NCI-H345 treated with DMSO at 0.1 percent for 48 hours (cell line): ENCODE data around the gene DYNLT1.
"Not testable (repeated sequence)": the region's sequence is repeated elsewhere in the genome, so short reads cannot be mapped to it uniquely, and the experiment has no call there.

ENCODE experiments used
- DNase-seq: peaks from one replicate; lab custom pipeline; 2025; ENCODE audit not compliant: unreplicated experiment; lab: John Stamatoyannopoulos, UW

The DYNLT1 gene

DNA sequence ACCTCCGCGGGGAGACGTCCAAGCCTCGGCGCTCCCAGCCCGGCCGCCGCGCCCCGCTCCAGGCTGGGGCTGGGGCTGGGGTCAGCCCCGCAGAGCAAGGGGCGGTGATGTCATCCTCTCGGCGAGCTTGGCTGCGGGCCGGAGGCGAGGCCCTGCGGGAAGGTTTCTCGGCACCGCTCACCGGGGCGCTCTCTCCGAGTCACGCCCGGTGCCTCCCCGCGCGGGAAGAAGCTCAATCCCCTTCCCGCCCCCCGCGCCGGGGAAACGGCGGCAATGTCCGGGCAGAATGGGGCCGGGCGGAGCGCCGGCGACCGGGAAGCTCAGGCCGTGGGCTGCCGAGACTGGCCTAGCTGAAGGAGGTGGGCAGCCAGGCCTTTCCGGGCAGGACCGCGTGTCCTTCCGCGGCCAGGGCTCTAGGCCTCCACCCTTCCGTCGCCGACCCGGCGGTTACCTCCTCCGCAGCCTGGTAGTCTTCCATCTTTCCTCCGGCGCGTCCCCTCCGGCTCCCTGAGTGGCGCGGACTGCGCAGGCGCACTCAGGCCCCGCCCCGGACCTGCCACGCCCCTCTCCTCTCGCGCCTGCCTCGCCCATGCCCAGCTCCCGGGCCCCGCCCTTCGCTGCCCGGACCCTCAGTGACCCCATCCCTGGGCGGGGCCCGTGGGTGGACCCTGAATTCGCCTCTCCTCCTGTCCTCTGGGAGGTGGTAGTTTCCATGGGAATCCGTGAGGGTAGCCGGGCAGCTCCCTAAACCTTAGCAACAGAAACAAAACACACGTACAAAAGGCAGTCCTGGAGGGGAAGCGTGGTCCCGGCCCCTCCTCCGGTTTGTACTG, at the start of gene DYNLT1:
TSS of gene DYNLT1 (minus strand) at position 513 of the 833 bp plus-strand sequence. CDS start at position 478, 35 bp downstream.
- peak; percentile 85 for DNase-seq

DNA sequence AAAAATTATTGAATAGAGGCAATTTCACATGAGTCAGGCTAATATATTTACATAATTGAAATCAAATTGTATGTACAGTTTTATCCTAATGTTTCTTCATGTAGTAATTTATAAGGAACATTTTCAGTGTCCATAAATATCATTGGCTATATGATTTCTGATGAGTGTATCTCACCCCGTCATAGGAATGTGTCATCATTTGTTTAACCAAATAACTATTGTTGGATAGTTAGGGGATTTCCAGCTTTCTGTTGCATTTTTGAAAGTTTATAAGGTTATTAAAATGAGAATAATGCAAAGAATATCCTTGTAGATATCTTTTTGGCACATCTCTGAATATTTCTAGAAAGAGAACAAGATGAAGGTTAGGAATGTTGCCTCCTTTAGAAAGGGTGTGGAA, 44.3 kb upstream of the DYNLT1 start:
- no peak for DNase-seq

DNA sequence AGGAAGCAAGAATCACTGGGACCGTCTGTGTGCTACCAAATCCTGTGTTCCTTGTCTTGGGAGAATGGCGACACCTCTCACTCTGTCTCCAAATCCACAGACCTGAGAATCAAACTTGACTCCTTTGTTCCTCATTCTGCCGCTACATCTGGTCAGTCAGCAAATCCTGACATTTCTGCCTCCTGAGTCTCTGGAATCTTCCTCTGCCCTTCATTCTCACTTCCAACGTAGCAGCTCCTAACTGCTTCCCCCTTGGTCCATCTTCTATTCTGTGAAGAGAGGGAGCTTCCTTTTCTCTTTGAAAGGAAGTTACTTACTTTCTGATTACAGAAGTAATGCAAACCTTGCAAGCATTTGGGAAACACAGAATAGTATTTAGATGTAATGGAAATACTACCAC, 43.0 kb upstream of the DYNLT1 start:
- no peak for DNase-seq

DNA sequence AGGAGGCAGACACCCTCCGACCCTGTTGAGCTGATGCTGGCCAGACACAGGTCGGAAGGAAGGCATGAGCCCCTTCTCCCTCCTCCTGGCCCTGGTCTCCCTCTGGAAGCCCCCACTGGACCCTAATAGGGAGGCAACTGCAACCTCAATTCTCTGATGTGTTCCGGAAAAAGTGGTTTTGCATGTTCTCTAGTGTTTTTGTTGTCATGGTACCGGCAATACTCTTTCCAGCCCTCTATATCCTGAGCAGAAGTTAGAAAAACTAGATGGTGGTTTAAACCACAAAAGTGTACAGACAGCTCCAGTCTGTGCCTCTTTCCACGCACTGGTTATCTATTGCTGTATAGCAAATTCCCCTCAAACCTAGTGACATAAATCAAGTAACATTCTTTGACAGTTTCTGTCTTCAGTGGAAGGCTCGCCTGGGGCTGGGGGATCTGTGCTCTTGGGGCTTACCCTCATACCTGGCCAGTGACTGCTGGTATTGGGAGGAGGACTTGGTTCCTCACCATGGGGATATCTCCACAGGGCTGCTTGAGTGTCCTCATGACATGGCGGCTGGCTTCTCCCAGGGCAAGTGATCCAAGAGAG, 42.3 kb upstream of the DYNLT1 start:
- no peak for DNase-seq

DNA sequence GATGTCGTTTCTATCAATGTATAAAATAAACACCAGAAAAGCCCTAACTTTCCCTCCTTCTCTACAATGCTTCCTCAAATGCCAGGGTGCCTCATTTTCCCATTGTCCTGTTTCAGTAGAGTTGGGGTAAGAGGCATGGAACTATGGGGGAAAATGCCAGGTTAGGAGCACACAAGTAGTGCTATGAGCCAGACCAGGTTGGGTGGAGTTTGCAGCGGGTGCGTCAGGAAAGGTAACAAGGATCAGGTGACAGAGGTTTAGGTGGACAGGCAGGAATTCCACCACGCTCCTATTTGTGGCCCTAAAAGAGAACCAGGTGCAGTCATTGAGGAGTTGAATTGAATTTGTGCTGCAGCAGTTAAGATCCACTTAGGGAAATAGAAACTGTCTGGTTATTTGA, 41.8 kb upstream of the DYNLT1 start:
- DNase-seq, result no peak

DNA sequence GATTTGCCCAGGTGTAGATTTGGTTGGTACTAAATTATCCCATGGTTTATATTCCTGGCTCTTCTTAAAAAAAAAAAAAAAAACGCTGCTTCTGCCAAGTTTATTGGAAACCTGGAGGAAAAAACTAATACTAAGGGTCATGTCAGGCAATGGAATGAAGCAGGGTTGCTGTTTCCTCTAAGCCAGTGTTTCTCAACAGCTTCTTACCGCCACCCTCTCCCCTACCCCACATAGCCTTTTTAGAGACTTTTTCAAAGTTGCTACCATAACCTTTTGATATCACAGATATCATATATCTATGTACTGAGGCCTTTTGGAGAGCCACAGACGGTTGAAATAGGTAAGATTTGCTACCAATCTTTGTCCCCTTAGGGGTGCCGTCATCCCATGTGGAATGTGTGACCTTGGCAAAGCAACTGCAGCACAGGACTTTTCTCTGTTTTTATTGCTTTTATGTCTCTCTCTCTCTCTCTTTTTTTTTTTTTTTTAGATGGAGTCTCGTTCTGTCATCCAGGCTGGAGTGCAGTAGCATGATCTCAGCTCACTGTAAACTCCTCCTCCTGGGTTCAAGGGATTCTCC, 40.3 kb upstream of the DYNLT1 start:
- no peak for DNase-seq

DNA sequence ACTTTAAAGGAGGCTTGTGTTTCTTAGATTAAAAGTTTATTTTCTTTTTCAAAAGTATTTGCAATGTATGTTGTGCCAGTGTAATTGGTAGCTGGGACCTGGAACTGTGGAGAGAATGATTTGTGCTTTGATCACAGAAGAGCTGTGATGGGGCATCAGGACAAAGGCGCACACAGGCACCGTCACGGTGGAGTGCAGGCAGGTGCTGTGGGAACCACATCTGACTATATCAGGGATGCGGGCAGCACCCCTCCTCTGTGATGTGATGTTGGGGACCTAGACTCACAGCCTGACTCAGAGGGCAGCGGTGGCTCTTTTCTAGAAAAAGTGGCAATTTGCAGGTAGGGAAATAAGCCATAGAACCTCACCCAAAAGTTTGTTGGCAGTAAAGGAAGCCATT, 39.8 kb upstream of the DYNLT1 start:
- no peak for DNase-seq

DNA sequence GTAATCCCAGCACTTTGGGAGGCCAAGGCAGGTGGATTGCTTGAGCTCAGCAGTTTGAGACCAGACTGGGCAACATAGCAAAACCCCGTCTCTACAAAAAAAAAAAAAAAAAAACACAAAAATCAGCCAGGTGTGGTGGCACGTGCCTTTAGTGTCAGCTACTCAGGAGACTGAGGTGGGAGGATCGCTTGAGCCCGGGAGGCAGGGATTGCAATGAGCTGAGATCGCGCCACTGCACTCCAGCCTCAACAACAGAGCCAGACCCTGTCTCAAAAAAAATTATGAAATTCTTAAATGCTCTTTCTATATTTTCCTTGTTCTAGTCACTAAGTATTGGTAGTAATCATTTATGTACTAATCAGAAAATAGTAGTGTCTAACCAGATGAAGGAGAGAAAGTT, 35.9 kb upstream of the DYNLT1 start:
- no peak for DNase-seq

DNA sequence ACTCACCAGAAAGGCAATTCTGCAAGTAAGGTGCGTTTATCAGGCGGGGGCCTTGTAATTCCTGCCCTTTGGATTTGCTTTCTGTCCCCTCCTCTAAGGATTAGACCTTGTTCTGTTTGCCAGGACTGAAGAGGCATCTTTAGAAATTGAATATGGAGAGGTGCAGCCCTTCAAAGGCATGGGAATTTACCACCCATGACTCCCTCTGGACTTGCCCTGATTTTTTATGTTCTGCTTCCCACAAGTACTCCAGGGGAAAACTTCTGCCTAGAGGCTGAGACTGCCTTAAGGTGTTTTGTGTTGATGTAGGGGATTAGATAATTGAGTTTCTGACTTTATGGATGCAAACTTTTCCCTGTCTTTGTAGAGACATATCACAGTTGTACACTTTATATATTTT, 35.5 kb upstream of the DYNLT1 start:
- DNase-seq, result no peak

DNA sequence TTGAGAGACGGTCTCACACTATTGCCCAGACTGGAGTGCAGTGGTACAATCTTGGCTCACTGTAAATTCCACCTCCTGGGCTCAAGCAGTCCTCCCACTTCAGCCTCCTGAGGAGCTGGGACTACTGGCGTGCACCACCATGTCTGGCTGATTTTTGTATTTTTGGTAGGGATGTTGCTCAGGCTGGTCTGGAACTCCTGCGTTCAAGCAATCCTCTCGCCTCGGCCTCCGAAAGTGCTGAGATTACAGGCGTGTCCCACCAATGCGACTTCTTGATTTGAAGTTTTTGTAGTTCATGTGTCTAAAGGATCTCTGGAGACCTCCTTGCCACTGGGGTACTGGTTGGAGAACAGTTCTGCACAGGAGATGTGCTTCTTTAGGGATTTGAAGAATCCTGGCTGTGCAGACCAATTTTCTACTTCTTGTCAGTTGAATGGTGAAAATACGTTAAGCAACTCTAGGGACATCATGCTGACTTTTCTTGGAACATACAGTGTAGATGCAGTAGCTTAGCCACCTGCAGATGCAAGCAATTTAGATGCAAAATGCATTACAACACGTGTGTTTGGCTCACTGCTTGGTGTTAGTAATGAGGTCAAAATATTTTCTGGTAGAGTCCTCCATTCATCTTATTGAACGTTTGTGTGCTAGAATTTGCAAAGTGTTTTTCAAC, 33.5 kb upstream of the DYNLT1 start:
- DNase-seq, result no peak

DNA sequence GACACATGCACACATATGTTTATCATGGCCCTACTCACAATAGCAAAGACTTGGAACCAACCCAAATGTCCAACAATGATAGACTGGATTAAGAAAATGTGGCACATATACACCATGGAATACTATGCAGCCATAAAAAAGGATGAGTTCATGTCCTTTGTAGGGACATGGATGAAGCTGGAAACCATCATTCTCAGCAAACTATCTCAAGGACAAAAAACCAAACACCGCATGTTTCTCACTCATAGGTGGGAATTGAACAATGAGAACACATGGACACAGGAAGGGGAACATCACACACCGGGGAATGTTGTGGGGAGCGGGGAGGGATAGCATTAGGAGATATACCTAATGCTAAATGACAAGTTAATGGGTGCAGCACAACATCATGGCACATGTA, 32.6 kb upstream of the DYNLT1 start:
- not testable (repeated sequence) for DNase-seq

DNA sequence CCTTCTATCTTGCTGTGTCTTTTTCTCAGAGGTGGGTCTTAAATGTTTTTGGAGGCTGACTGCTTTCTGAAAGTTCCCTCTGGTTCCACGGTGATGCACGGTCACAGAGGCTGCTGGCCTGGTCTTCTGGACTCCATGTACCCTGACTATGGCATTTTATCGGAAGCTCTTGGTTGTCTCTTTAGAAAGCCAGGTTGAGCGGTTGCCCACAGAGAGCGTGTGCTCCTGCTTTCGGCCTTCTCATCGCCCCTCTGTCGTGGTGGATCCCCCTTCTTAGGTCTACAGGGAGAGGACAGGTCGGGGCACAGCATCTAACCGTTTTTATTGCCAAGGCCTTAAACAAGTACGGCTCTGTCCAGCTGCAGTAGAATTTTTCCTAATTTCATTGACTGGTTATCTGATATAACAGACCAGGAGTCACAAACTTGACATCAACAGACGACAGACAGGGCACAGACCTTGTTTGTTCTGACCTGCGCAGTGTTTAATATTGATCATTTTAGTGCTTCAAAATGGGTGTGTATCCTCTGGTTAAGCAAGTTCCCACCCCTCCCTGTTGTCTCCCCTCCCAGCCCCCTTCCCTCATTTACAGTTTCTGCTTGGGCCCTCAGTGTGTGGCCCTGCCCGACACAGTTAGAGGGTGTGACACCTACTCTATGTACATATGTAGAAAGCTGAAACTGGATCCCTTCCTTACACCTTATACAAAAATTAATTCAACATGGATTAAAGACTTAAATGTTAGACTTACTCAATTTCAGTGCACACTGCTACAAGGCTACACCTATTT, 30.0 kb upstream of the DYNLT1 start:
- no peak for DNase-seq

DNA sequence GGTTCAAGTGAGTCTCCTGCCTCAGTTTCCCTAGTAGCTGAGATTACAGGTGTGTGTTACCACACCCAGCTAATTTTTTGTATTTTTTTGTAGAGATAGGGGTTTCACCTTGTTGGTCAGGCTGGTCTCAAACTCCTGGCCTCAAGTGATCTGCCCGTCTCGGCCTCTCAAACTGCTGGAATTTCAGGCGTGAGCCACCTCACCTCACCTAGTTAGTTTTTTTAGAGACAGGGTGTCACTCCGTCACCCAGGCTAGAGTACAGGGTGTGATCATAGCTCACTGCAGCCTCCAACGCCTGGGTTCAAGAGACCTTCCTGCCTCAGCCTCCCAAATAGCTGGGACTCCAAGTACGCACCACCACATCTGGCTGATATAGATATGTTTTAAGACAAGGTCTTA, 28.2 kb upstream of the DYNLT1 start:
- DNase-seq, result no peak

DNA sequence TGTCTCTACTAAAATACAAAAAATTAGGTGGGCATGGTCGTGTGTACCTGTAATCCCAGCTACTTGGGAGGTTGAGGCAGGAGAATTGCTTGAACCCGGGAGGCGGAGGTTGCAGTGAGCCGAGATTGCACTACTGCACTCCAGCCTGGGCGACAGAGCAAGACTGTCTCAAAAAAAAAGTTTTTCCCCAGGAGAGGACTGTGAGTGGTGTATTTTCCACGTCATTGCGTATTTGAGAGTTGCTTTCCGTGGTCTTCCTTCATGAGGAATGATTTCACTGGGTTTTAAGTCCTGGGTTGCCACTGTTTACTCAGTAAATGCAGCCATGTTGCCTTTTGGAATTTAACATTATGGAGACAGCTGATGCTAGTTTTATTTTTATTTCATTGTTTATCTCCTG, 27.6 kb upstream of the DYNLT1 start:
- not testable (repeated sequence) for DNase-seq

DNA sequence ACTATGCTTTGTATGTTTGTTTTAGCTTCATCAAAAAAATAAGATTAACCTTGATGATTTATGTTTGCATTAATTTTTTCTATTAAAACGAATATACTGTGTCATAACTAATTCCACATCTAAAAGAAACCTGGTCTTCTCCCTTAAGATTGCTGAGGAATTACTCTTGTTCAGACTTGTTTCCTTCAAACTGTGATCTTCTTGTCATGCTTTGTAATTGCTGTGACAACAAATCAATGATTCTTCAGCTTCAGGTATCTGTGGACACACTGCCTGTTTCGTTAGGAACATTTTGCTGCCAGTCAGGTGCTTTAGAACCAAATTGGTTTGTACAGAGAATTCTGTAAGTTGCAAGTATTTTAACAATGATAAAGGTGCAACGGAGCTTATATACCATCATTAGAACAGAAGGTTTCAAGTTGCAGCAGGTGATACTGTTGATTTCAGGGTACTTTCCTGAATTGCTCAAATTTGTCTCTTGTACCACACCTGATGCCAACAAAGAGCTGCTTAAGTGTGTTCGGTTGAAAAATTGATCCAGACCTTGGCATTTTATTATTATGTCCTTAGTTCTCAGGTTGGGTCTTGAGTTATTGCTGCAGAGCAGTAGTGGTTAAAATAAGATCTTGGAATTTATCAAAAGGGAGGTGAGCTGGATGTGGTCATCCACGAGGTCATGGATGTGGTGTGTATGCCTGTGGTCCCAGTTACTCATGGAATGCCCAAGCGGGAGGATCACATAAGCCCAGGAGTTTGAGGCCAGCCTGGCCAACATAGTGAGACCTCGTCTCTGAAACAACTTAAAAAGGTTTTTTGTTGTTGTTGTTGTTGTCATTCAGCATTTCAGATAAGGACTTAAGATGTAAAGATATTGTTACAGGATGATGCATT, 24.8 kb upstream of the DYNLT1 start:
- no peak for DNase-seq

DNA sequence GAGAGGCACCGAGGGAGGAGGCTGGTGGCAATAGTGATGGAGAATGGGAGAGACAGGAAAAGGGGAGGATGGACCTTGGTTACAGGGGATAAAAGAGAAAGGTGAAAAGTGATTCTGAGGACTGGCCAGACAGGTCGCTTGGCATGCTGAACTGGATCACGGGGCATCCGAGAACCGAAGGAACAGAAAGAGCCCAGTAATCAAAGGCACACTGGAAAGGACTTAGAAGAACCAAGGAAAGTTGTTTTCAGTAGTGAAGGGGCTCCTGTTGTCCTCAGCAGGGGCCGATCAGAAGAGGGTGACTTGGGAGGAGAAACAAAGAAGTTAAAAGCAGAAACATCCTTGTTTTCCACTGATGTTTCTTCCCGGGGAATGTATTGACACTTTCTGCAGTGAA, 24.2 kb upstream of the DYNLT1 start:
- DNase-seq, result no peak

DNA sequence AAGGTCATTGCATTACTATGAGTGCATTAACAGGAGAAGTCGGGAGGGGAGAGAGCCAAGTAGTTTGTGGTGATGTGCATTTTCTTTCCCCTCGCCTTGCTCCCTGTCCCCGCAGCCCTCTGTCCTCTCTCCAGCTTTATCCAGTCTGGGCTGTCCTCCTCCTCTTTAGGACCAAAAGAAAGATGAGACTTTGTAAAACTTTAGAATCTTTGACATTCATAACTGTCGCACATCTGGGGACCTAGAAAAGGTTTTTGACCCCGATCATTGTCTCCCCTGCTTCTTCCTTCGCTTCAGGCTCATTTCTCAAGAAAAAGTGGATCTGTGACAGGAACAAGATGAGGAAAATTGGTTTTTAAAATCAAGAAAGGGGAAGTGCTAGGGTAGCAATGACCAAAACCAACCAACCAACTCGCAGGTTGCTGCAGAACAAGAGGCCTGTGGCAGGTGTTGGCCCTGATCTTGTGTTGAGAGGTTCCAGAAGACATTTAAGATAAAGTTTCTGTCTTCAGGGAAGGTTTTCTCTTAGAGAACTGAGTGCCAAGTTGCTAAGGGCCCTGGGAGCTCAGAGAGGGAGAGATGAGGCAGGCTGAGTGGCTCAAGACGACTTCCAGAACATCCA, 22.9 kb upstream of the DYNLT1 start:
- DNase-seq, result no peak

DNA sequence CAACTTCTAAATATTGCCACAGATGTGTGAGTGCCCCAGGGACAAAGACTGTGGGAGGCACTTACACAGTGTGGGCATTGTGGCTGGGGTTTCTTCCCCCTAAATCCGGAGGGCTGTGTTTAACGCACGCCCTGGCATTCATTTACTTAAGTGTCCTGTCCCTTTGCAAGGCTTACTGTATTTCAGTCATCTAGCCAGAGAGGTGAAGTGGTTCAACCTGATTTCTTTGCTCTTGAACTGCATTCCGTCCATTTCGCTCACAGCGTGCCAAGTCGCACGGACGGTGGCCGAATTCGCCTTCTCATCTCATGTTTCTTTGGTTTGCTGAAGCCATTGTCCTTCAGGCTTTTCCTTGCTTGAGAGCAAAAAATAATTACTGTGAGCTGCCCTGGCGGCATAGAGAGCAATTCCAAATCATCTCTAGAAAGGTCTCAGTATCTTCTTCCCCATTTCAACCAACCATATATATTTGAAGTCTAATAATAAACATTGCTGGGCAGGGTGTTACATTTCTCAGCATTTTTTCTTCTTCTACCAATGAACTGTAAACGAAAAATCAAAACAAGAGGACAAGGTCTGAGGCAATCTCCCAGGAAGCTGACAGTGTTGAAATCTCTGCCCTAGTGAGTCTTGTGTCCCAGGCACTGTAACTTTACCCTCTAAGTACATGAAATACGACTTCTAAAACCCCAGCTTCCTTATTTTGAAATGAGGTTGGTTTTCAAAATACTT, 22.3 kb upstream of the DYNLT1 start:
- no peak for DNase-seq

DNA sequence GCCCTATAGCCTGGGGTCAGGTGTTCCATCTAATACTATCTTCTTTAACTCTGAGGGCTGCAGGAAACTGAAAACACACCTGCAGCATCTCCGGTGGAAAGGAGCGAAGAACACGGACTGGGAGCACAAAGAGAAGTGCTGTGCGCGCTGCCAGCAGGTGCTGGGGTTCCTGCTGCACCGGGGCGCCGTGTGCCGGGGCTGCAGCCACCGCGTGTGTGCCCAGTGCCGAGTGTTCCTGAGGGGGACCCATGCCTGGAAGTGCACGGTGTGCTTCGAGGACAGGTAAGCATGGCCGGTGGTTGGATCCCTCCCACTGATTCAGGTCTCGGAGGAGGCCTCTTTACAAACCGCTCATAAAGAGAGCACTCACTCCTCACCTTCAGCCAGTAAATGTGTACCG, 20.8 kb upstream of the DYNLT1 start:
- no peak for DNase-seq
